HG03097 (cell line): ENCODE results near the gene ACACB.
"Not testable (repeated sequence)": the region's sequence is repeated elsewhere in the genome, so short reads cannot be mapped to it uniquely, and the experiment has no call there.

Experiments
- ATAC-seq: cut with Tn5 transposase; IDR thresholded peaks from one replicate; pipeline ENCODE4 v1.9.1; 2021; ENCODE audit not compliant: unreplicated experiment, low FRiP score

Gene ACACB

DNA sequence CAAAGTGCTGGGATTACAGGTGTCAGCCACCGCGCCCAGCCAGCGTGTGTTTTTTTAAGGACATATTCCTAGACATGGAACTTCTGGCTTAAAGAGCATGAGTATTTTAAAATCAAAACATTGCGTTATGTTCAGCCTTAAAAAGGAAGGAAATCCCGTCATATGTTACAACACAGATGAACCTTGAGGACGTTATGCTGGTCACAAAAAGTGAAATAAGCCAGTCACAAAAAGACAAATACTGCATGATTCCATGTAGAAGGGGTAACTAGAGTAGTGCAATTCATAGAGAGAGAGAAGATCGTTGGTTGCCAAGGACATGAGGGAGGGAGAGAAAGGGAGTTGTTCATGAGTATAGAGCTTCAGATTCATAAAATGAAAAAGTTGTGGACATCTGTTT is 53.9 kb downstream of the ACACB start:
- ATAC-seq = no peak

- not testable (repeated sequence) for ATAC-seq
These were observed 56.4 kb downstream of the ACACB start for GRCh38 chr12:109172787-109173186.

GRCh38 chr12:109173443-109174240 is 57.3 kb downstream of the ACACB start:
- no peak for ATAC-seq

DNA sequence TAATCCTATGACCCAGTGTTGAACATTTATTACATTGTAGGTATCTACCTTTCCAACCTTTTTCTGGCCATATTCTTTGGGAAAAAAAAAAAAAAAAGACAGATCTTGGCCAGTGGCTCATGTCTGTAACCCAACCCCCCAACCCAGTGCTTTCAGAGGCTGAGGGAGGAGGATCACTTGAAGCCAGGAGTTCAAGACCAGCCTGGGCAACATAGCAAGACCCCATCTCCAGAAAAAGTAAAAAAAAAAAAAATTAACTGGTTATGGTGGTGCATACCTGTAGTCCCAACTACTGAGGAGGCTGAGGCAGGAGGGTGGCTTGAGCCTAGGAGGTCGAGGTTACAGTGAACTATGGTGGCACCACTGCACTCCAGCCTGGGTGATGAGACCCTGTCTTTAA is 58.1 kb downstream of the ACACB start:
- no peak for ATAC-seq

DNA sequence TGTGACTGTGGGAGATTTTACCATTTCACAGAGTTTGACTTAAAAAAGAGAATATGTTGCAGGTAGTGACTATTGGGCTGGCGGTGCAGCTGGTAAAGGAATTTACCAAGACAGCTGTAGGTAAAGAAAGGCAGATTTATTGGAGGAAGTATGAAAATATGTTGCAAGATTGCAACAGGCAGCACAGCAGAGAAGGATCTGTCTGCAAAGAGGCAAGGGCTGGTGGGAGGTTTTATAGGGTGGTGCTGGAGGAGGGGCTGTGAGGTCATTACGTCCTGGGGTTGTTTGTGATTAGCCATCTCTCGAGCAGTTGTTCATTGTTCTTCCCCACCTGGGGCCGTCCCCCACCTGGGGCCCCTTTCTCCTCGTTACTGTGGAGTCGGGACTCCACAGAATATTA is 62.1 kb downstream of the ACACB start:
- no peak for ATAC-seq

DNA sequence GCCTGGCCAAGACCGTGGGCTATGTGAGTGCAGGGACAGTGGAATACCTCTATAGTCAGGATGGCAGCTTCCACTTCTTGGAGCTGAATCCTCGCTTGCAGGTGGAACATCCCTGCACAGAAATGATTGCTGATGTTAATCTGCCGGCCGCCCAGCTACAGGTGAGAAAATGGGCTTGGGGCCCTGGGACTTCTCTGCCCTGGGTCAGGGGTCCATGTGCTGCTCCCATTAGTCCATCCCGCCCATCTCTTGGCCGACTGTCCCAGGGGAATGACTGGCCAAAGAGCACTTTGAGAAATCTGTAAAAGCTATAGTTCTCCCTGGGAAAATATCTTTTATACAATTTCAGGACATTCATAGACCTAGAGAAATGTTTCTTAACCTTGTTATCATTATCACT is 63.5 kb downstream of the ACACB start:
- no peak for ATAC-seq

DNA sequence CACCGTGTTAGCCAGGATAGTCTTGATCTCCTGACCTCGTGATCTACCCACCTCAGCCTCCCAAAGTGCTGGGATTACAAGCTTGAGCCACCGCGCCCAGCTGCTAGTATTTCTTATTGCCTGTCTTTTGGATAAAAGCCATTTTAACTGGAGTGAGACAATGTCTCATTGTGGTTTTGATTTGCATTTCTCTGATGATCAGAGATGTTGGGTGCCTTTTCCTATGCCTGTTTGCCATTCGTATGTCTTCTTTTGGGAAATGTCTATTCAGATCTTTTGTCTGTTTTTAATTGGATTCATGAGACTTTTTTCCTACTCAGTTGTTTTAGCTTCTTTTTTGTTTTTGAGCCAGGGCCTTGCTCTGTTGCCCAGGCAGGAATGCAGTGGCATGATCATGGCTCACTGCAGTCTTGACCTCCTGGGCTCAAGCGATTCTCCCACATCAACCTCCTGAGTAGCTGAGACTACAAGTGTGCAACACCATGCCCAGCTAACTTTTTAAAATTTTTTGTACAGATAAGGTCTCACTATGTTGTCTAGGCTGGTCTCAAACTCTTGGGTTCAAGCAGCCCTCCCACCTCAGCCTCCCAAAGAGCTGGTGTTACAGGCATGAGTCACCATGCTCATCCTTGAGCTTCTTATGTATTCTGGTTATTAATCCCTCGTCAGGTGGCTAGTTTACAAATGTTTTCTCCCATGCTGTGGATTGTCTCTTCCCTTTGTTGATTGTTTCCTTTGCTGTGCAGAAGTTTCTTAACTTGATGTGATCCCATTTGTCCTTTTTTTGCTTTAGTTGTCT is 65.9 kb downstream of the ACACB start:
- ATAC-seq = no peak

DNA sequence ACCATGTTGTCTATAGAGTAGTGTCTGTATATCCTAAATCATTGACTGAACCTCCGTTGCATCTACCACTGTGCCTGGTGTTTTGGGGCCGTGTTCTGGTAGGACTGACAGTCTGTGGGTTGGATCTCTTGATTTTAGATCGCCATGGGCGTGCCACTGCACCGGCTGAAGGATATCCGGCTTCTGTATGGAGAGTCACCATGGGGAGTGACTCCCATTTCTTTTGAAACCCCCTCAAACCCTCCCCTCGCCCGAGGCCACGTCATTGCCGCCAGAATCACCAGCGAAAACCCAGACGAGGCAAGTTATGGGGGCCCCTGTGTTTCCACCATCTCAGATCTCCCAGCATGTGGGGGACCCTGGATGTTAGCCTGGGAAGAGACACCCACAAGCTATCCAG is 69.1 kb downstream of the ACACB start:
- ATAC-seq = no peak

DNA sequence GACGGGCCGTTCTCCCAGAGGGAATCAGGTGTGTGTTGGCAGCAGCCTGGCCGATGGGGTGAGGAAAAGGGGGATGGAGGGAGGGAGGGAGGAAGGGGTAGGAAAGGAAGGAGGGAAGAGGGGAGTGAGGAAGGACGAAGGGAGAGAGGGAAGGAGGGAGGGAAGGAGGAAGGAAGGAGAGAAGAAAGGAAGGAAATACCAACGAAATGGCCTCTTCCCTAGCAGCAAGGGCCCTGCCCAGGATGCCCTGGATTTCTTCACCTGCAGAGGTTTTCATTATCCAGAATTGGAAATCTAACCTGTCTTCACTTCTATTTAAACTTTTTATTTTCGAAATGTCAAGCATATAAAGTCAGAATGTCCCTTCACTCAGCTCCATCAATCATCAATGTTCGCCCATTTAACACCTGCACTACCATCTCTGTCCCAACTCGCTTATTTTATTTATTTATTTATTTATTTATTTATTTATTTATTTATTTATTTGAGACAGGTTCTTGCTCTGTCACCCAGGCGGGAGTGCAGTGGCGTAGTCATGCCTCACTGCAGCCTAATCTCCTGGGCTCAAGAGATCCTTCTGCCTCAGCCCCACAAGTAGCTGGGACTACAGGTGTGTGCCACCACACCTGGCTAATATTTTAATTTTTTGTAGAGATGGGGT is 70.7 kb downstream of the ACACB start:
- ATAC-seq = no peak

DNA sequence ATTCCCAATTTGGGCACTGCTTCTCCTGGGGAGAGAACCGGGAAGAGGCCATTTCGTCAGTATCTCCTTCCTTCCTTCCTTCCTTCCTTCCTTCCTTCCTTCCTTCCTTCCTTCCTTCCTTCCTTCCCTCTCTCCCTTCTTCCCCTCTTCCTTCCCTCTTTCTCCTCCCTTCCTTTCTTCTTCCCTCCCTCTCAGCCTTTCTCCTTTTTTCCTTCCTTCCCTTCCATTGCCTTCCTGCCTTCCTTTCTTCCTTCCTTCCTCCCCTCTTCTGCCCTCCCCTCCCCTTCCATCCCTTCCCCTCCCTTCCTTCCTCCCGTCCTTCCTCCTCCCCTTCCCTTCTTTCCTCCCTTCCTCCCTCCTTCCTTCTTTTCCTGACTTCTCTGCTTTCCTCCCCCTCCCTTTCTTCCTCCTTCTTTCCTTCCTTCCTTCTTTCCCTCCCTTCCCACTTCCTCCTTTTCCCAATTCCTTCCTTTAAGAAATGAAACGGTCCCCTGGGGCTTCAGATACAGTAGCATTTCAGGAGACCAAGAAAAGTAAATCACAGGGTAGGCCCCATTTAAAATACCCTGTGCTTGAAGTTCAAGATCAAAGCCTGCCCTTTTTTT is 71.8 kb downstream of the ACACB start:
- ATAC-seq = no peak

DNA sequence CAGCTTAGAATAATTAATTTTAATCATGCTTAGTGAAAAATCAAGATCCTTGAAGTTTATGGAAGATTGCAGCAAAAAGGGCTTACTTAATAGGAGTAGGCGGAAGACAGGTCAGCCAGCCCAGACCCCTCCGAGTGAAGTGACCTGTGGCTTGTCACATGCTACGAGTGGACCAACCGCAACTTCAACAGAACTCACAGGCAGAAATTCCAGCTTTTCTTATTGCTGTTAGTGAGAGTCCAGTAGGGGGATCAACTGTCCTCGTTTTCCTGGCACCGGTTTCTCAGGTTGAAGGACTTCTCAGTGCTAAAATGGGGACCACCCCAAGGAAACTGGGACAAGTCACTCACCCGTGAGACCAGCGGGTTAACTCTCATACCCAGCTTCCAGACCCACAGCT is 72.9 kb downstream of the ACACB start:
- ATAC-seq = no peak

DNA sequence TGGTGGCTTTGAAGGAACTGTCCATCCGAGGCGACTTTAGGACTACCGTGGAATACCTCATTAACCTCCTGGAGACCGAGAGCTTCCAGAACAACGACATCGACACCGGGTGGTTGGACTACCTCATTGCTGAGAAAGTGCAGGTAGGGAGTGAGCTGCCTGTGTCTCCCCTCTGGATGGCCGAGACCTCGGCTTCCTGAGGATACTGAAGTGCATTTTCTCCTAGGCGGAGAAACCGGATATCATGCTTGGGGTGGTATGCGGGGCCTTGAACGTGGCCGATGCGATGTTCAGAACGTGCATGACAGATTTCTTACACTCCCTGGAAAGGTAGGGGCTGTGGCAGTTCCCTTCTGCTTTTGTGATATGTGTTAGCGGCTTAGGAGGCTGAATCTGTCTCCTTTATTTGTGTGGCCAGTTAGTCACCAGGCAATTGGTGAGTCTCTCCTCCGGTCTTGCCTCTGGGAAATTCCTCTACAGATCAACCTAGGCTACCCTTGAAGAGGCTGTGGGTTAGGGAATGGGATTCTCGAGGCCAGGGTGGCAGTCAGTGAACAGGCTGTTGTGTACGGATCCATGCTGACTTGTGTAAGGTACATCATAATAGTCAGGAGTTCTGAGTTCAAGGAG is 75.3 kb downstream of the ACACB start:
- no peak for ATAC-seq

- ATAC-seq = no peak
These were observed 76.0 kb downstream of the ACACB start for GRCh38 chr12:109192358-109192757.

GRCh38 chr12:109193896-109194295 is 77.5 kb downstream of the ACACB start:
- no peak for ATAC-seq

DNA sequence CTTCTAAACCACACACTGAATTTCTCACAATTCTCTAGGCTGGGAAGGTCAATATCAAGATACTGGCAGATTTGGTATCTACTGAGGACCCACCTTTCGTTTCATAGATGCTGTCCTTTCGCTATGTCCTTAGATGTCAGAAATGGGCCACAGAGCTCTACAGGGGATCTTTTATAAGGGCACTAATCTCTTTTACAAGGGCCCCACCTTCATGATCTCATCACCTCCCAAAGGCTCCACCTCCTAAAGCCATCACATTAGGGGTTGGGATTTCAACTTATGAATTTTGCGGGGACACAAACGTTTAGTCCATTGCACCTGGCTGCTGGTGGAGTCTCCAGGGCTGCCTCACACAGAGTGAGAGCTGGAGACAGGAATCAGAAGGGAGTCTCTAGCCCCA is 79.9 kb downstream of the ACACB start:
- ATAC-seq = no peak

DNA sequence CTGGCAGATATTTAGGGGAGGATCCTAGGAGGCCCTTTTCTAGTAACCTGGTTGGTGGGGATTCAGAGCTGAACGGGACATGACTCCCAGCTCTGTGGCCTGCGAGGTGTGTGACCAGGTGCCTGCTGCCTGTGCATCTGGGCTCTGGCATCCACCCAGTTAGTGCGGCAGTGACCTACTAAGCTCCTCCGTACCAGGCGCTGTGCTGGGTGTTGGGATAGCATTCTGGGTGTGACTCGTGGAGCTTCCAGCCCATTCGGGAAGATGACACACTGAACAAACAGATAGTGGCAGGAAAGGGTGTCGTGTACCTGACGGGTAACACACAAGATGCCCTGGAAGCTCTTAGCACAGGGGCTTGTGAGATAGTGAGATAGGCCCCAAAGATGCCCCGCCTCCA is 80.9 kb downstream of the ACACB start:
- ATAC-seq = no peak

DNA sequence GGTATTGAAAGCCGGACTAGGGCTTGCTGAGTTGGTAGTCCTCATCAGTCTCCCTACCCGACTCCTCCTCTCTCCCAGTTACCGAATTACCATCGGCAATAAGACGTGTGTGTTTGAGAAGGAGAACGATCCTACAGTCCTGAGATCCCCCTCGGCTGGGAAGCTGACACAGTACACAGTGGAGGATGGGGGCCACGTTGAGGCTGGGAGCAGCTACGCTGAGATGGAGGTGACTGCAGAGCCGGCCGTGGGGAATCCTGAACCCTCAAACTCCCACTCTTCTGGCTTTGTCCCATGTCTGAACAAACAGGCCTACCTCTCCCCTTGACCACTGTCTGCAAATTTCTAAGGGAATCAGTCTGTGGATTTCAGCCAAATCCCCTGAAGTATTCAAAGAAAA is 82.9 kb downstream of the ACACB start:
- ATAC-seq = no peak

DNA sequence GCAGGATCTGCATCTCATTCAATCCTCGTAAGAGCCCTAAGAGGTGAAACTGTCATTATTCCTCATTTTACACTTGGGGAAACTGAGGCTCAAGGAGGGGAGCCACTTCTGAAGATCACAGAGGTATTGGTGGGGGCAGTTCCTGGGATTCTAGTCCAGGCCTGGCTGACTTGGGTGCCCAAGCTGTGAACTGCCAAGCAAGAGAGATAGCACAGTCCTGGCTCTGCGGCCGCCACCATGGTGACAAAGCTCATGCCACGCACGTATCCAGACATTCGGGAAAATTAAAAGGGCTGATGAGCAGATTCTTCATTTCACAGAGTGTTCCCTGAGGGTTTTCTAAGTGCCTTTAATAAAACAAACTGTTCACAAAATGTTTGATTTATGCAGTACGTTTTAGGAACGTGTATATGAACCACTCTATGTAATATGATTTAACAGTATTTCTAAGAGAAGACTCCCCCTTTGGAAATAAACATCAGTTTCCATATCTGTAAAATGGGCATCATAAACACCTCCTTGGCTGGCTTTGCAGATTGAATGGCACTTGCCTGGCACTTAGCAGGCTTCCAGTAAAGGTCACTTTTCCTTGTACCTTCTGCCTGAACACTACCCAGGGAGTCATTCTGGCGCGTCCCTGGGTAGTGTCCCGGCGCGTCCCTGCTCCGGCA is 84.6 kb downstream of the ACACB start:
- no peak for ATAC-seq

DNA sequence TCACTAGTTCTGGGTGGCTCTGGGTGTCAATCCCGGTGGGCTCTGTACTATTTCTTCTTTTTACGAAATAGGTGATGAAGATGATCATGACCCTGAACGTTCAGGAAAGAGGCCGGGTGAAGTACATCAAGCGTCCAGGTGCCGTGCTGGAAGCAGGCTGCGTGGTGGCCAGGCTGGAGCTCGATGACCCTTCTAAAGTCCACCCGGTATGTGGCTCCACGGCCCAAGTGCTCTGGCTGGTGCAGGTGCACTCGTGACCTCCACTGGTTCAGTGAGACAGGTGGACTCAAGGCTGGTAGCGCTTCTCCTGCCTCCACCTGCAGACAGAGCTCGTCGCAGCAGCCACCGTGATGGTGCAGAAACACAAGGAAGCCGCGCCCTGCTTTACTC is 85.1 kb downstream of the ACACB start:
- no peak for ATAC-seq

DNA sequence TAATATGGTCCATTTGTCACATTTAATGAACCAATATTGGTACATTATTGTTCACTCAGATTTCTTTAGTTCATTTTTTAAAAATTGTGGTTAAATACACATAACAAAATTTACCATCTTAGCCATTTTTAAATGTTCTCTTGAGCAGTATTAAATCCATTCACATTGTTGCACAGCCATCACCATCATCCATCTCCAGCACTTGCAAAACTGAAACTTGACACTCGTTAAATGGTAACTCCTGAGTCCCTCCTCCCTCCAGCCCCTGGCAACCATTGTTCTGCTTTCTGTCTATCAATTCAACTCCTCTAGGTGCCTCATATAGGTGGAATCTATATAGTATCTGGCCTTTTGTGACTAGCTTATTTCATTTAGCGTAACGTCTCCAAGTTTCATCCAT is 86.4 kb downstream of the ACACB start:
- no peak for ATAC-seq
